Islet precursor cell (in vitro differentiated cells): ENCODE results near the gene VIPR1.

ENCODE experiments used
- DNase-seq: peaks from one replicate; pipeline ENCODE4 v3.0.0-alpha.2; 2018

VIPR1 gene

DNA sequence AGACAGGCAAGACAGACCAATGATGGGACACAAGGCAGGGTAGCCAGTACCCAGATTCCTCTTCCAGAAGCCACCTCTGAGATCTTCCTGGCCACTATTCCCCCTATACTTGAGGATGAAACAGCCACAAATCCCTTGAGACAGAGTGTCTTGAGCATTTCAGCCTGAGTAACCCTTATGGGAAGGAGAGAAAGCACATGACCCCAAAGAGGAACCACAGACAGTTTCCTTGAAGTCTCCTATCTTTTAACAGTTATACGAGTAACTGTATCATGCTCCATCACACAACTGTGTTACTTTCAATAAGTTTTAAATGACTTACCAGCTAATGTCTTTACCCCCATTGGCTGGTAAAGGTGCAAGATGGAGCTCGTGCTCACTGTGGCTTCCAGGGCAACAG, 9.3 kb downstream of the VIPR1 start:
- no peak for DNase-seq

DNA sequence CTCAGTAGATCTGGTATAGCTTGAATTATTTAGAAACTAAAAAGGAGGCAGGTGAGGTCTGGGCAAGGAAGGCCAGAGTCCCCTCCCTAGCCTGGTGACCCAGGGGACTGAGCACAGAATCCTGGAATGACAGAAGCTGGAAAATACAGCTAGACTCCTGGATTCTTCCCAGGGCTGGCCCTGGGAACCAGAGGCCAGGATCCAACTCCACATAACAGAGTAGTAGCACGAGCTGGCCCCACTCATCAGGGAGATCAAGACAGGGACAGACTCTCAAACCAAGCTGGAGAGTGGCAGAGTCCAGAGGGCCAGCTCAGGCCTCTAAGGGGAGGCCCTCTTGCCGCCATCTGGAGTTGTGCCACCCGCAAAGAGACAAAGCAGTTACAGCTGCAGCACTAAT, 10.7 kb downstream of the VIPR1 start:
- no peak for DNase-seq

DNA sequence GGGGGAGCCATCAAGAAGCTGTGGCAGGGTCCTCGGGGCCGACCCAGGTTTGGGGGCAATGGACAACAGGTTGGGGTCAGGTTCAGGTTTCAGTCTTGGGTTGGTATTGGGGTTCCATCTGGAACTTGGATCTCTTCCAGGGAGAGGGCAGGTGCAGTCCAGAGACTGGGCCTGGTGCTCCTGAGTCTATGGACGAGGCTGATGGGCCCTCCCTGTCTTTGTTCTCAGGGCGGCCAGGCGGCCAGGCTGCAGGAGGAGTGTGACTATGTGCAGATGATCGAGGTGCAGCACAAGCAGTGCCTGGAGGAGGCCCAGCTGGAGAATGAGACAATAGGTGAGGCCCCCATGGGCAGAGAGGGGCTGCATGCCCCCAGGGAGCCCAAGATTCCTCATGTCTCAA, 11.1 kb downstream of the VIPR1 start:
- DNase-seq: no peak

DNA sequence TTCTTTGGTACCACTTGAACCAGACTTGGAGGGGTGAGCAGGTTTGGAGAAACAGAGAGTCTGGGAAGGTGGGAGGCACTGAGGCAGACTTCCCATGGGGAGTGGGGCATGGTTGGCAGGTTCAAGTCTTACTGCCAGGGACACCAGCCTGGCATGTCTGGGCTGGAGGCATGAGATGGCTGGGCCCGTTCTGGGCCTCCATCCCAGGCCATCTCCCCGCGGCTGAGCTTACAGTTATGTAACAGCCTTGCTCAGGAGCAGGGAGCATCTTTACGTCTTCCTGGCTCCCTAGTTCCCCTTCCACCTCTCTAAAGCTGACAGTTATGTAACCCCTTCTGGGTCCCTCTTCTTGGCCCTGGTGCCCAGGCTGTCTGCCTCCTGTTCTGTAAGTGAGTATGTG, 12.4 kb downstream of the VIPR1 start:
- no peak for DNase-seq

DNA sequence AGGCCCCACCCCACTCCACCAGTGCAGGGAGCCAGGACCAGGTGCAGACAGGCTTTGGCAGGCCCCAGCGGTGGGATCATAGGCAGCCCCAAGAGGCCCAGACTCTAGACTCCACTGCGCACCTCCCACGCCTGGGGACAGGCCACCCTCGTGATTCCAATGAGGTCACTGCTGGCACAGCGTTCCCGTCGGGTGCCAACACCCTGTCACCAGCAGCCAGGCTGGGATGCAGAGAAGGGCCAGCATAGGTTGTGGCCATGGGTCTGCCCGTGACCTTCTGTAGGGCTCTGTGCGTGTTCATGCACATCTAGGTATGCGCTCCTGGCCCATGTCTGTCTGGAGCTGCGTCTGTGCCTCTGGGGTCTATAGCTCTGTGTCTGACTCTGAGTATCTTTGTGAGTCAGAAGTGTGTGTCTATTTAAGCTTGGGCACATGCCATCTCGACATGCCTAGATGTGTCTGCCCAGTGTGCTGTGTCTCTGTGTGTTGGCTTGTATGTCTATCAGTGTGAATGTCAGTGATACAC, 13.0 kb downstream of the VIPR1 start:
- no peak for DNase-seq

DNA sequence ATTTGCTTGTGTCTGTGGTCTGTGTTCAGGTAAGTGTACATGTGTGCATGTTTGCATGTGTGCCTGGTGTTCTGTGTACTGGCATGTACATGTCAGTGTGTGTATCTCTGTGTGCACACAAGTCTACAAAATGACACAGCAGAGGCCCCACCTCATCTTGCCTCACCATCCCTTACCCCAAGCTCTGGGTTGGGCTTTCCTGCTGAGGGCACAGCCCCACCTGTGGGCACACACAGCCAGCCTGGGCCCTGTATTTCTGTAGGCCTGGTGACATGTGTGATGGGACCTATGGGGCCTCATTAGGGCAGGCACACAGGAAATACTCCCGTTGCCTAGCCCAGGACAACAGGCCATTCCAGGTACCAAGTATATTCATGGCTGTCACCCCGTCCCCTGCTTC, 13.5 kb downstream of the VIPR1 start:
- no peak for DNase-seq

DNA sequence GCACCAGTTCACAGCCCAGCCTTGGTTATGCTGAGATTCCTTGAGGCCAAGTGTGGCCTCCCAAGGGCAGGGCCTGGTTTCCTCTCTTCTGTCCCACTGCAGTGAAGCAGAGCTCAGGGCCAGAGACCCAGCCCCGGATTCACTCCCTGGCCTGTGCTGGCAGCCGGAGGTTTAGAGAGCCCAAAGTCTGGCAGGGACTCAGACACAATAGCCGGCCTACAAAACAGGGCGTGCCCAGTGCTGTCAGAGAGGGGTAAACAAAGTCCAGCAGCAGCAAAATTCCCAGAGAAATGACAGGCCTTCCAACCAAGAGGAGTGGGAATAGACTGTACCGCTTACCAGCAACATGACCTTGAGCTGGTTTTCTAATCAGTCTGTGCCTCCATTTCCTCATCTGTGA, 14.0 kb downstream of the VIPR1 start:
- DNase-seq: no peak

DNA sequence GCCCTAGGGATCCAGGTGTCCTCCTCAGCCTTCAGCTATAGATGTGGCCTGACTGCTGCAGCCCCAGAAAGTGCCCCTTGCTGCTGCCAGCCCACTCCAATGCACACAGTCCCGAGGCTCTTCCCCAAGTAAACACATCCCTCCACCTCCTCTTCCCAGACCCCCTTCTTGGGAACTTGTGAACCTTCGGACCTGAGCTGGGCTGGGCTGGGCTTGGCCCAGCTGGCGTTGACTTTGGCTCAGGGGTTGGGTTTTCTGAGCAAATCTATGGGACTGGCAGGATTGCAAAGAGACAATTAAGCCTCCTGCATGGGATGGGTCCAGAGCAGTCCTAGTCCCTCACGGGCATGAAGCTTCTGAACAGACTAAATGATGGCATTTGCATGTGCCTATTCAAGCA, 14.7 kb downstream of the VIPR1 start:
- DNase-seq: no peak

DNA sequence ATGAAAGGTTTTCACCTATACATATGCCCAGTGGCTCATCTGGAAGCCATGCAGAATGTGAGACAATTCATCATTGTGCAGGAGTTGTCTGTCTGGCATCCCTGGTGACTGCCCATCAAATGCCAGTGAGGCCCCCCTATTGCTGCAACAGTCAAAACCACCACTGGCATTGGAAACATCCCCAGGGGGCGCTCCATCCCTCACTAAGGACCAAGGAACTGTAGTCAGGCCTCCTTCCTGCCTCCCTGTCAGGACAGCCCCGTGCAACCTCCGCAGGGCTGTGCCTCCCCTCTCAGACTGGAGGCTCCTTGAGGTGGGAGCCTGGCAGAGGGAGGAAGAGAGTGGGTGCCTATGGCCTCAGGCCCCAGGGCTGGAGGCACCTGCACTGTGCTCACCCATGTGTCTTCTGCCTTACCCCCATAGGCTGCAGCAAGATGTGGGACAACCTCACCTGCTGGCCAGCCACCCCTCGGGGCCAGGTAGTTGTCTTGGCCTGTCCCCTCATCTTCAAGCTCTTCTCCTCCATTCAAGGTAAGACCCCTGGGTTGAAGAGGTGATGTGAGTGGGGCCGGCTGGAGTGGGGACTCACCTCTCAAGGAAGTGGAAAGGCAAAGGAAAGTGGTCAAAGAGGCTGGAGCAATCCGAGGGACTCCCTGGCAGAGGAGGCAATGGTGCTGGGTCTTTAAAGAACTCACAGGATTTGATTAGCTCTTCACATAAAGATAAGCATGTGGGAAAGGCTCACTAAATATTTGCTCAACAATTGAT, 16.5 kb downstream of the VIPR1 start:
- DNase-seq: no peak

DNA sequence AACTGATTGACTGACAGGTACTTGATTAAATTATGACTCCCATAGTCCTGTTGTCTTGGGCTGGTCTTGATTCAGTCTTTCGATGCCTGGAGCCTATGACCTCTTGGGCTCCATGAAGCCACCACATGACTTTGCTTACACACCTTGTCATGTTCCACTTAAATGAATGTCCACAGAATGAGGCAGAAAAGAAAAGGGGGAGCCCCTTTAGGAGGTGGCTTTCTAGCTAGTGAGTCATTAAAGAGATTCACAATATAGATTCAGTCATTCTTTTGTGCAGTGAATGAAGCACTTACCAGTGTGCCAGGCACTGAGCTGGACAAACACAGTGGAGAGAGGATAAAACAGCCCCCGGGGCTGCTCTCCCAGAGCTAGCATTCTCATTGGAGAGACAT, 17.1 kb downstream of the VIPR1 start:
- no peak for DNase-seq

DNA sequence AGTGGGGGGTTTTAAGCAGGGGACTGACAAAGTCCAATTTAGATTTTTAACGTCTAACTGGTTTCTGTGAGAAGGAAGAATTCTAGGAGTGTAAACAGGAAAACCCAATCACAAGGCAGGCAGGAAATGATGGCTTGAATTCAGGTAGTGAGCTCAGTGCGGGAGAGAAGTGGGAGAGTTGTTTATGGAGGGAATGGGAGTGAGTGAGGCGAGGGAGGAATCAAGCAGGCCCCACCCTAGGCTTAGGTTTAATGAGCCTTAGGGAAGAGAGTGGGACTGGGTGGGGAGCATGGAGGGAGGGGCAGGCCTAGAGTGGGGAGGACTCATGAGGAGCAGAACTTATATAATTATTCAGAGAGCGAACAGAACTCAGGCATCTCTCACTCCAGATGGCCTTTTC, 17.9 kb downstream of the VIPR1 start:
- no peak for DNase-seq

DNA sequence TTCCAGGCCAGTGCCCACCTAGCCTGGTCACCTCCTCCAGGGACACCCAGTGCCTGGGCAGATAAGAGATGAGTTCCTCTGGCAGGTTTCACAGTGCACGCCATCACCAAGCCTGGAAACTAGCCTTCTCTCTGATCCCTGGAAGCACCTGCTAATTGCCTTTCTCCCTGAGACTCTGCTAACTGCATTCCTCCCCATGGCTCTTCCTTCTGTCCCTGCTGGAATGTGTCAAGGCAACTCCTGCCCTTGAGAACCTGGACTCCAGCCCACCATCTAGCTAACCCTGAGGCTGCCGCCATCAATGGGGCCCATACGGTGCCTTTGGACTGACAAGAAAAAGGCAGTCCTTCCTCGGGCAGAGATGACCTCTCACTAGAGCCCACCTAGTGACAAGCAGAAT, 18.5 kb downstream of the VIPR1 start:
- no peak for DNase-seq

DNA sequence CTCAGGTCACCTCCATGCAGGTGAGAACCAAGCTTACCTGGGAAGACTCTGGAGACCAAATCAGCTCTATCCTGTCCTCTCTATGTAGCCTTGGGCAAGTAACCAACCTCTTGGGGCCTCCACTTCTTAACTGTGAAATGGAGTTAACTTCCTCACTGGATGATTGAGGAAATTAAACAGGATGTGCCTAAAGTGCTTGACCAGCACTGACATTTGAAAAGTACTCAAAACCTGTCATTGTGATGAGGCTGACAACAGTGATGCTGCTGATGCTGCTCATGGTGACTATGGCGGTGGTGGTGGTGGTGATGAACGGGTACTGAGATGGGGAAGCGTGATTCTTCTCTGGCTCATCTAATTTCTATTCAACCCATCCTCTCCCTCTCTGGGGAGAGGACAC, 22.3 kb downstream of the VIPR1 start:
- DNase-seq: no peak

DNA sequence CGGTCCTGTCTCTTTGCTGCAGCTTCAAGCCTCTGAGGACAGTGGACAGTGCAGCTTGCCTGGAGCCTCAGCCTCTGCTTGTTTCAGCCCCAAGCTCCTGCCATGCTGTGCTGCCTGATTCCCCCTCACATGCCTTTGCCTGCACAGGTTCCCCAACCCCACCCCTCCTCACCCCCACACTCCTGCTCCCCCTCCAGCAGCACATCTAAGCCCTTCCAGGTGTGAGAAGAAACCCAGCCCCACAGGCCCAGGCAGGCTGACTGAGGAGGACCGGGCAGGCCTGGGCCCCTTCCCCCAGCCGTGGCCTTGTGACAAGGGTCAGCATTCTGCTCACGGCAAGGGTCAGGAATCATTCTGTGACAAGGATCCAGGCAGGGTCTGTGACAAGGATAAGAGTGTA, 22.8 kb downstream of the VIPR1 start:
- DNase-seq: no peak

DNA sequence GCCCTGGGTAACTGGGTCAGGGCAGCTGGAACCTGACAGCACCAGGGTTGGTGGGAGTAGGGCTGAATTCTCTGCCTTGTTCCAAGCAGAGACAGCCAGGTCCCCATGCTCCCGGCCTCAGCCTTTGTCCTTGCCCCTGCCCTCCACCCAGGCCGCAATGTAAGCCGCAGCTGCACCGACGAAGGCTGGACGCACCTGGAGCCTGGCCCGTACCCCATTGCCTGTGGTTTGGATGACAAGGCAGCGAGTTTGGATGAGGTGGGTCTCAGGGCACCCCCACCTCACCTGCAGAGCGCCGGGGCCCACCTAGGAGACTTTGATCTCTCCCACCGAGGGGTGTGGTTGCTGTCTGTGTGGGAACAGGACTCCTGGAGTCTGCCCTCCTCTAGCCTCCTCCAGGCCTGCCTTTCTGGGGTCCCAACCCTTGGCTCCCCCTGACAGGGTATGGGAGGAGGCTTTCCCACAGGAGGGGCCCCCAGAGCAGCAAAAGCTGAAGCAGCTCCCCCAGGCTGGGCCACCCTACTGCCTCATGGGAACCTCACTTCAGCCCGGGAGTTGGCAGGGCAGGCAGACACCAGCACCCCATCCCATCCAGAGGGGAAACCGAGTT, 23.4 kb downstream of the VIPR1 start:
- DNase-seq: no peak

DNA sequence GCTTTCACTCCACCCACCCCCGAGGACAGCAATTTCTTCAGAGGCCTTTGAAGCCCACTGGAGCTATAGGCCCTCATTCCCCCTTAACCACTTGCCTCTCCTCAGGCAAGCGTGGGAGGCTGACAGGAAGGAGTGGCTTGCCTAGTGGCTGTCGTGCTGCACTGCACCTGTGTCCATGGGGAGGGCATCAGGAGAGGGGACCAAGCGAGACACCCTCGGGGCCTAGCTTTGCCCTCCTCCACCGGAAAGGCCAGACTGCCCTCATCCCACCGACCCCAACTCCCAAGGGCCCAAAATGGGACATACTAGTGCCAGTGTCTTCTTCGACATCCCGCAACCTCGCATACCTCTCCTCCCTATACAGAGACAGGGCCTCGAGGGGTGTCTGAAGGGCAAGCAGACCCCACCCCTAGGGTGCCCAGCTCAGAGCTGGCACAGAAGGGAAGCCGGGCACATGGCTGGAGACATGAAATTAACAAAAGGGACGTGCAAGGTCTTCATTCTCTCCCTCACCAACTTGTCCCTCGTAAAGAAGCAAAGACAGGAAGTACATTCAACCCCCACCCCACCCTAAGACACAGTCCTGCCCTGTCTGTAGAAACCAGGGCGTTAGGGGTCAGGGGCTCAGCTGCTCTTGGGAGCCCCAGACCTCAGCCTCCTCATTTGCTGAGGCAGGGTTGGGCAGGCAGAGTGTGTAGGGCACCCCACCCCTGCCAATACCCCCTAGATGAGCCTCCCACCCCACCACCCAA, 24.3 kb downstream of the VIPR1 start:
- DNase-seq: no peak

DNA sequence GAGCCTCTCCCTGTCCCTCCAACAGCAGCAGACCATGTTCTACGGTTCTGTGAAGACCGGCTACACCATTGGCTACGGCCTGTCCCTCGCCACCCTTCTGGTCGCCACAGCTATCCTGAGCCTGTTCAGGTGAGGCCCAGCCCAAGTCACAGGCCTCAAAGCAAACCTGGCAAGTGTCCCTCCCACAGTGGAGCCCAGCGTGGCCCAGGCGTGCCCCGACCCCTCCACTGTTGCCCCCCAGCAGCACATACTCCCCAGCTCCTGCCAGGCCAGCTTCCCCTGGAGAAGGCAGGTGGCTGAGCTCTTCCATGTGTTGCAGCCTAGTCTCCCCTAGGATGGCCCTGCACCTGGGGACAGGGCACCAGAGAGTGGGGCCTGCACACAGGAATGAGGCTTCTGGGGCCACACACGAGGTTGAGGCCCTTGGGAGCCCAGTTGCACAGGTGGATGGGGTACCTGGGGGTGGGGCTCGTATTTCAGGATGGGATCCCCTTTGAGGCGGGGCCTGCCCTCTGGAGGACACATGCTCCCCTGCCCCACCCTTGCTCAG, 25.0 kb downstream of the VIPR1 start:
- DNase-seq: no peak

DNA sequence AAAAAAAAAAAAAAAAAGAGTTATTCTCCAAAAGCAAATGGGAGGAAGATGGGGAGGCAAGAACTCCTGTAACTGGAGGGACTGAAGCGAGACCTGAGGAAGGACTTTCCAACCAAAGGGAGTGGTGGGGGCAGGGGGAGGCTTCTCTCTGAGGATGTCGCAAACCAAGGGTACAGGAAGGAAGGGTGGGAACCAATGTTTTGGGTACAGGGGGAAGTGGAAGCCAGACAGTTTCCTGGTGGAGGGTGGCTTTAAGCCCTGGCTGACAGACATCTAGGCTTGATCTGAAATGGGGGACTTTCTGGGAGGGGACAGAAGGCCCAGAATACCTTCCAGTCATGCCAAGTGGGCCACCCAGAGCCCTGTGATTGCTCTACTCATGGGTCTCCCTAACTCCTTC, 27.0 kb downstream of the VIPR1 start:
- DNase-seq: no peak

DNA sequence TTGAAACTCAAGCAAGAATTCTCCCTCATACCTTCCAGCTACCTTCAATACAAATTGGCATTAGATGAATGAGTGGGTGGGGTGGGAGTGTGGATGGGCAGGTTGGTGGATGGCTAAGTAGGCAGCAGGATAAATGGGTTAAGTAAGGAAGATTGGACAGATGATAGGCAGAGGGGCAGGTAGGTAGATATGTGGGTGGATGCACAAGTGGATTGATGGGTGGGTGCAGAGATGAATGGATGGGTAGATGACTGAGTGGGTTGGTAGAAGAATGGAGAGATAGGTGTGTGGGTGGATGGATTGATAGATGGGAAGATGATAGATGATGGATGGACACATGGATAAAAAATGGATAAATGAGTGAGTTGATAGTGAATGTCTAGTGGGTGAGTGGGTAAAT, 27.6 kb downstream of the VIPR1 start:
- DNase-seq: no peak

DNA sequence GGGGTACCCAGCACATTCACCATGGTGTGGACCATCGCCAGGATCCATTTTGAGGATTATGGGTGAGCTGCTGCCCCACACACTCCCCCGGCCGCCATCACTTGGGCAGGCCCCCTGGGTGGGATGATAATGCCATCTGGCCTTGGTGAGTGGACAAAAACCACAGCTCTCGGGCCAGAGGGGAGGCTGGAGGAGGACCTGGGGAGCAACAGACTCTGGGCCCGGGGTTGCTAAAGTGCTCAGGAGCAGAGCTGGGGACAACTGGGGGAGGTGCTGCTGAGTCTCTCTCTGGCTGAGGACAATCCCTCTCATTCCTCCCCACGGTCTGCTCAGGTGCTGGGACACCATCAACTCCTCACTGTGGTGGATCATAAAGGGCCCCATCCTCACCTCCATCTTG, 29.0 kb downstream of the VIPR1 start:
- no peak for DNase-seq

DNA sequence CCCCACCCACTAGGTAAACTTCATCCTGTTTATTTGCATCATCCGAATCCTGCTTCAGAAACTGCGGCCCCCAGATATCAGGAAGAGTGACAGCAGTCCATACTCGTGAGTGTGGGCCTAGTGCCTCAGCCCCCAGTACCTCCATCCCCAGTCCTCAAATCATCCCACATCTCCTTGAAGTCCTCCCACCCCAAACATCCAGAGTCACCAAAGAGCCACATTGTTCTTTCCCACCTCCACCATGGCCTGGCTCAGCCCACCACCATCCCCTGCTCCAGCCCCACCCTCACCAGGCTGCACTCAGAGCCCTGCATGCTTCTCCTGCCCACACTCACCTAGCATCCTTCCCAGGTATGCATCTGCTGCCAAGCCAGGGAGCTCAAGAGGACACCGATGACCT, 29.8 kb downstream of the VIPR1 start:
- no peak for DNase-seq

DNA sequence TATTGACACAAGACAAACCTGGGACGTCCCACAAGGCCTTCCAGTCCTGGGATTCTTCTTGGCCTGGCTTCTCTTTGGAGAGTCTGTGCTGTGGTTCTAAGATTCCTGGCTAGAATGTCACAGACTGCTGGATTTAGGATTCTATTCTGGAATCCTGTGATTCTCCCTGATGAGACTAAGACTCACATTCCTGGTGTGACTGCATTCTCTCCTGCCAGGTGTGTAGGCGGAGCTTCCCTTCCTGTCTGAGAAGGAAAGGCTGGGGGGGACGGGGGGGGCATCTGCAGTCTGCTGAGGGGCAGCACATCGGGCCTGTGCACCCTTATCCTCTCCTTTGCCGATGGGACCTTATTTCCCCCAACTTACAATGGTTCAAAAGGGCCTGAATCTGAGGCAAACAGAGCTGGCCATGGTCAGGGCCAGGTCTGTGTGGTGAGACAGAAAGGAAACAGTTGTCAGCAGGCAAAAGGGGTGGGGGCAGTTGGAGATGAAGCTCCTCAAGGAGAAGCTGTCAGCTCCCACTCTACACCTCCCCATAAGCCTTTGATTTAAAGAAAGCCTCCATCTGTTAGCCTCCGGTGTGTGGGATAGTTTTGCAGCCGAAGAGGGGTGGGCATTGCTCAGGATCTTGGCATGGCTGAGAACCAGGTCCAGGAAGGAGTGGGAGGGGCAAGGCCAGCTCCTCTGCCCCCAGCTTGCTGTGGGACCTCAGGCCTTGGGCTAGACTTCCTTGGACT, 30.9 kb downstream of the VIPR1 start:
- DNase-seq: peak; percentile 72
